Ectodermal cell (in vitro differentiated cells): ENCODE results near the gene NINJ2.

Source experiments
- H3K27ac ChIP-seq: 2 replicates; pipeline ENCODE4 v1.7.0; 2013; ENCODE audit warnings: mild to moderate bottlenecking, low read depth, low read length; ENCODE audit not compliant: insufficient read depth, poor library complexity, severe bottlenecking
- H3K27me3 ChIP-seq: 2 replicates; pipeline ENCODE4 v1.7.0; 2013; ENCODE audit warnings: mild to moderate bottlenecking, low read length; ENCODE audit not compliant: insufficient read depth, control insufficient read depth, poor library complexity, severe bottlenecking
- H3K36me3 ChIP-seq: one replicate; pipeline ENCODE4 v1.7.0; 2013; ENCODE audit warnings: low read length; ENCODE audit not compliant: control insufficient read depth, insufficient read depth
- H3K4me1 ChIP-seq: one replicate; pipeline ENCODE4 v1.7.0; 2013; ENCODE audit warnings: low read length; ENCODE audit not compliant: control insufficient read depth, insufficient read depth
- H3K4me3 ChIP-seq: 2 replicates; pipeline ENCODE4 v1.7.0; 2013; ENCODE audit warnings: low read depth, low read length, control low read depth; ENCODE audit not compliant: insufficient read depth
- H3K9me3 ChIP-seq: 2 replicates; pipeline ENCODE4 v1.7.0; 2013; ENCODE audit warnings: mild to moderate bottlenecking, low read length, moderate library complexity; ENCODE audit not compliant: control insufficient read depth
- WGBS, 2 experiments: methylation state at CpG; one replicate each; pipeline ENCODE4 v1.1.7; 2013; ENCODE audit warnings: missing lambda C conversion rate in 2 of 2; 5-methylcytosine and 5-hydroxymethylcytosine counted together

Gene NINJ2

GRCh38 chr12:544941-545635 is 118.2 kb downstream of the NINJ2 start:
- H3K27ac ChIP-seq = no peak overlapping the region
- H3K4me1 ChIP-seq = peaks cover 24% of the 10 kb centered on the region
- H3K9me3 ChIP-seq = no peaks in the 10 kb centered on the region
- H3K27me3 ChIP-seq = peaks cover 6% of the 10 kb centered on the region
- no peak overlapping the region for H3K4me3 ChIP-seq
- 80 to 83% methylated on average over 8 to 9 of the region's 9 CpGs for WGBS, 2 experiments
- H3K36me3 ChIP-seq = no peaks in the 10 kb centered on the region

GRCh38 chr12:544142-544541 is 119.1 kb downstream of the NINJ2 start:
- WGBS, 2 experiments = 95 to 97% methylated on average over 8 of the region's 8 CpGs
- H3K9me3 ChIP-seq = no peaks in the 10 kb centered on the region
- no peak overlapping the region for H3K27ac ChIP-seq
- no peak overlapping the region for H3K4me3 ChIP-seq
- H3K36me3 ChIP-seq = no peaks in the 10 kb centered on the region
- peaks cover 6% of the 10 kb centered on the region for H3K27me3 ChIP-seq
- peaks cover 24% of the 10 kb centered on the region for H3K4me1 ChIP-seq

GRCh38 chr12:543114-543451 is 120.2 kb downstream of the NINJ2 start:
- Histone ChIP-seq H3K27me3 (peaks cover 6% of the 10 kb centered on the region), H3K36me3 (no peaks in the 10 kb centered on the region), H3K4me1 (peaks cover 24% of the 10 kb centered on the region), H3K9me3 (no peaks in the 10 kb centered on the region), H3K27ac (no peak overlapping the region), H3K4me3 (no peak overlapping the region)
- WGBS, 2 experiments = 84 to 87% methylated on average over 6 to 7 of the region's 9 CpGs

GRCh38 chr12:542395-543113 is 120.7 kb downstream of the NINJ2 start:
- Histone ChIP-seq H3K4me3 (peak overlapping the region; percentile 13), H3K27me3 (peaks cover 6% of the 10 kb centered on the region), H3K4me1 (peaks cover 24% of the 10 kb centered on the region), H3K27ac (peak overlapping the region; percentile 76), H3K9me3 (no peaks in the 10 kb centered on the region), H3K36me3 (no peaks in the 10 kb centered on the region)
- WGBS, 2 experiments = 25 to 39% methylated on average over 8 of the region's 8 CpGs

- no peak overlapping the region for H3K4me3 ChIP-seq
- 59 to 60% methylated on average over 7 of the region's 9 CpGs for WGBS, 2 experiments
These were observed 121.4 kb downstream of the NINJ2 start for GRCh38 chr12:541676-542324.

GRCh38 chr12:539540-540310 is 123.5 kb downstream of the NINJ2 start:
- 89 to 92% methylated on average over 18 of the region's 18 CpGs for WGBS, 2 experiments
- Histone ChIP-seq H3K4me1 (peaks cover 24% of the 10 kb centered on the region), H3K36me3 (no peaks in the 10 kb centered on the region), H3K4me3 (no peak overlapping the region), H3K27me3 (no peaks in the 10 kb centered on the region), H3K9me3 (no peaks in the 10 kb centered on the region), H3K27ac (no peak overlapping the region)

More at GRCh38 chr12:541676-542324, 121.4 kb downstream of the NINJ2 start:
- no peaks in the 10 kb centered on the region for H3K9me3 ChIP-seq
- no peaks in the 10 kb centered on the region for H3K36me3 ChIP-seq
- peaks cover 24% of the 10 kb centered on the region for H3K4me1 ChIP-seq
- peaks cover 6% of the 10 kb centered on the region for H3K27me3 ChIP-seq
- peak overlapping the region; percentile 76 for H3K27ac ChIP-seq

- H3K4me3 ChIP-seq = no peak overlapping the region
- peaks cover 24% of the 10 kb centered on the region for H3K4me1 ChIP-seq
- no peaks in the 10 kb centered on the region for H3K9me3 ChIP-seq
- 93 to 95% methylated on average over 10 of the region's 10 CpGs for WGBS, 2 experiments
- H3K27ac ChIP-seq = no peak overlapping the region
- no peaks in the 10 kb centered on the region for H3K27me3 ChIP-seq
- H3K36me3 ChIP-seq = no peaks in the 10 kb centered on the region
These were observed 124.3 kb downstream of the NINJ2 start for GRCh38 chr12:538731-539539.

GRCh38 chr12:537772-538171 is 125.5 kb downstream of the NINJ2 start:
- Histone ChIP-seq H3K27ac (no peak overlapping the region), H3K36me3 (no peaks in the 10 kb centered on the region), H3K27me3 (no peaks in the 10 kb centered on the region), H3K9me3 (no peaks in the 10 kb centered on the region), H3K4me3 (no peak overlapping the region), H3K4me1 (peaks cover 21% of the 10 kb centered on the region)
- 92 to 97% methylated on average over 3 to 4 of the region's 4 CpGs for WGBS, 2 experiments

GRCh38 chr12:536751-537245 is 126.4 kb downstream of the NINJ2 start:
- WGBS, 2 experiments = 88 to 89% methylated on average over 3 of the region's 3 CpGs
- H3K36me3 ChIP-seq = no peaks in the 10 kb centered on the region
- no peak overlapping the region for H3K27ac ChIP-seq
- H3K4me3 ChIP-seq = no peak overlapping the region
- no peaks in the 10 kb centered on the region for H3K9me3 ChIP-seq
- H3K4me1 ChIP-seq = peaks cover 12% of the 10 kb centered on the region
- H3K27me3 ChIP-seq = no peaks in the 10 kb centered on the region
